ENCODE results near the gene RNF41.

RNF41 gene

GRCh38 chr12:56242986-56243385 lies 21.3 kb upstream of the RNF41 start:
- no peak for DNase-seq

- DNase-seq, result no peak
Observed at GRCh38 chr12:56241424-56242303, 19.9 kb upstream of the RNF41 start.

GRCh38 chr12:56237552-56237951 lies 15.8 kb upstream of the RNF41 start:
- DNase-seq, result no peak

- no peak for DNase-seq
Observed at GRCh38 chr12:56236985-56237384, 15.3 kb upstream of the RNF41 start.

- DNase-seq, result no peak
Observed at GRCh38 chr12:56236091-56236490, 14.4 kb upstream of the RNF41 start.

GRCh38 chr12:56234746-56235436 lies 13.2 kb upstream of the RNF41 start:
- DNase-seq, result no peak

GRCh38 chr12:56231184-56231582 lies 9.5 kb upstream of the RNF41 start:
- DNase-seq, result no peak

- DNase-seq, result no peak
Observed at GRCh38 chr12:56230432-56231183, 8.9 kb upstream of the RNF41 start.

- DNase-seq, result no peak
Observed at GRCh38 chr12:56229916-56230431, 8.3 kb upstream of the RNF41 start, which contains the start of gene SLC39A5. TSS of gene SLC39A5 (plus strand) at chr12:56230051. CDS start at chr12:56231275, 1,224 bp downstream.

- DNase-seq, result no peak
Observed at GRCh38 chr12:56229082-56229481, 7.4 kb upstream of the RNF41 start.

- no peak for DNase-seq
Observed at GRCh38 chr12:56224954-56225353, 3.2 kb upstream of the RNF41 start.

- DNase-seq, result peak; percentile 98
Observed at GRCh38 chr12:56224102-56224701, 2.5 kb upstream of the RNF41 start, which contains the start of gene NABP2. TSS of gene NABP2 (plus strand) at chr12:56224342. CDS start at chr12:56224857, 515 bp downstream.

GRCh38 chr12:56223571-56224101 lies 1.9 kb upstream of the RNF41 start:
- DNase-seq, result no peak

- peak; percentile 28 for DNase-seq
Observed at GRCh38 chr12:56222531-56222895, 791 bp upstream of the RNF41 start.

- DNase-seq, result no peak
Observed at GRCh38 chr12:56221232-56221756, 428 bp downstream of the RNF41 start.

GRCh38 chr12:56220611-56221231 lies 1.0 kb downstream of the RNF41 start:
- DNase-seq, result no peak

- no peak for DNase-seq
Observed at GRCh38 chr12:56219840-56220239, 1.9 kb downstream of the RNF41 start.

GRCh38 chr12:56216461-56216860 lies 5.3 kb downstream of the RNF41 start:
- DNase-seq, result no peak

- DNase-seq, result no peak
Observed at GRCh38 chr12:56213878-56214277, 7.8 kb downstream of the RNF41 start.

- no peak for DNase-seq
Observed at GRCh38 chr12:56212361-56212760, 9.4 kb downstream of the RNF41 start.

GRCh38 chr12:56208006-56208405 lies 13.7 kb downstream of the RNF41 start:
- DNase-seq, result no peak
